ENCODE measurements around the gene LRTM2. TPM values are rescaled to one million over a fixed set of nuclear protein-coding genes. Genes with fewer than 3 reads are reported as not detected.

Gene LRTM2
- total RNA-seq, 4 donors from 2014 or later = not detected

DNA sequence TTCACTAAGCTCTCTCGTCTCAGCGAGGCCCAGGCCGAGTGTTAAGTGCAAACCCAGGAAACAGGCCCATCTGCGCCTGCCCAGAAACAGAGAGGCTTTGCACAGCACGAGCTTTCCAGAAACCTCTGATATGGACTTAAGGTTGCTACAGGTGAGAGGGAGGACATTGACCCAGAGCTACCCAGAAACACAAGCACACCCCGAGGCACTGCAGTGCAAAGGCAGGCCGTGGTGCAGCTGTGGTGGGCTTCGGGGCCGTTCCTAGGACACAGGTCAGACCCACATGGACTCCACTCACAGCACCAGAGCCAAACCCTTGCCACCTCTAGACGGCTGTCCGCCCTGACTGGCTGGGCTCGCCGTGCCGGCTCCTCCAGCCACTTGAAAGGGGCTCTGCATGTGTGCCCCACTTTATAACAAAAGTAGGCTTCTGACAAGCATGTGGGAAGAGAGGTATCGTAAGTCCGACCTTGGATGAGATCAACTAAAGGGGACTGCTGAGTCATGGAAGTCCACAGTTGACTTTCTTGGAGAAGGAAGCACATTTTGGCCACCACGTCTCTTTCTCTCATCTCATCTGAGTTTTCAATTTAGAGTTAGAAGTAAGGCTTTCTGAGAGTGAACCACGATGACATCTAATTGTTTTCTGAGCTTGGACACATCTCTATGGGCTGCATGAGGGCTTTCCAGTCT, 59.9 kb downstream of the LRTM2 start:
- TF ChIP-seq, protein P1, sequence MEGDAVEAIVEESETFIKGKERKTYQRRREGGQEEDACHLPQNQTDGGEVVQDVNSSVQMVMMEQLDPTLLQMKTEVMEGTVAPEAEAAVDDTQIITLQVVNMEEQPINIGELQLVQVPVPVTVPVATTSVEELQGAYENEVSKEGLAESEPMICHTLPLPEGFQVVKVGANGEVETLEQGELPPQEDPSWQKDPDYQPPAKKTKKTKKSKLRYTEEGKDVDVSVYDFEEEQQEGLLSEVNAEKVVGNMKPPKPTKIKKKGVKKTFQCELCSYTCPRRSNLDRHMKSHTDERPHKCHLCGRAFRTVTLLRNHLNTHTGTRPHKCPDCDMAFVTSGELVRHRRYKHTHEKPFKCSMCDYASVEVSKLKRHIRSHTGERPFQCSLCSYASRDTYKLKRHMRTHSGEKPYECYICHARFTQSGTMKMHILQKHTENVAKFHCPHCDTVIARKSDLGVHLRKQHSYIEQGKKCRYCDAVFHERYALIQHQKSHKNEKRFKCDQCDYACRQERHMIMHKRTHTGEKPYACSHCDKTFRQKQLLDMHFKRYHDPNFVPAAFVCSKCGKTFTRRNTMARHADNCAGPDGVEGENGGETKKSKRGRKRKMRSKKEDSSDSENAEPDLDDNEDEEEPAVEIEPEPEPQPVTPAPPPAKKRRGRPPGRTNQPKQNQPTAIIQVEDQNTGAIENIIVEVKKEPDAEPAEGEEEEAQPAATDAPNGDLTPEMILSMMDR (IDR thresholded peaks at IDR 0.05; ENCODE audit: low read depth) = no peak

DNA sequence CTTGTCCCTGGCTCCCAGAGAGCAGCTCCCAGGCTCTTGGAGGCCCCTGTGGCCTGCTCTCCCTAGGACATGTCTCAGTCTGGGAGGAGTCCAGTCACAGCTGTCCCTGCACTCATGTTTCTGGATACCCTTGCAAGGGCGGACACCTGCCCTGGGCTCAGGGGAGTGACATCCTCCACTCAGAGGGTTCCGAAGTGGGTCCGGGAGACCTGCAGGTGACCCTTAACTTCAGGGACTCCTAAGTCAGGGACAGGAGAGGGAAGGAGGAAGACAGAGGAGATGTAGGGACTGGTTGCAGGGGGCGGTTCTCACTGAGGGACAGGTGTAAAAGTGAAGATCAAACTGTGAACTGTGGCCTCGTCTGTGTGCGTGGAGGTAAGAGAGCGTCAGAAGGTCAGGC, 60.5 kb downstream of the LRTM2 start:
- TF ChIP-seq, protein P1 (IDR thresholded peaks at IDR 0.05; ENCODE audit: low read depth) = no peak

DNA sequence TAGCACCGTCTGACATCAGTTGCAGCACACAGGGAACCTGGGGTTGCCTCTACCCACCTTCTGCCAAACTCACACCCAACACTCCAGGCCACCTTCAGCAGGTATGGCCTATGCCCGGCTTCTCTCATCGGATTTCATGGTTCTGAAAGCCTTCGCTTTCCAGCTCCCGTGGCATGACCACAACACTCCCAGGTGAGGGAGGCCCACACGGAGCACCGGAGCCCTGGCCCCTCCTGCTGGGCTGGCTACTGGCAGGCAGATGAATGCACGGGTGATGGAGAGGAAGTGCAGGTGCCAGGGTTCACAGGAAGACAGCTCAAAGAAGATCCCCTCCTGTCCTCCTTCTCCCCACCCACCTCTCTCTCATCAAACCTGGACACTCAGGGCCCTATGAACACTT, 60.9 kb downstream of the LRTM2 start:
- TF ChIP-seq, protein P1 (IDR thresholded peaks at IDR 0.05; ENCODE audit: low read depth) = no peak

DNA sequence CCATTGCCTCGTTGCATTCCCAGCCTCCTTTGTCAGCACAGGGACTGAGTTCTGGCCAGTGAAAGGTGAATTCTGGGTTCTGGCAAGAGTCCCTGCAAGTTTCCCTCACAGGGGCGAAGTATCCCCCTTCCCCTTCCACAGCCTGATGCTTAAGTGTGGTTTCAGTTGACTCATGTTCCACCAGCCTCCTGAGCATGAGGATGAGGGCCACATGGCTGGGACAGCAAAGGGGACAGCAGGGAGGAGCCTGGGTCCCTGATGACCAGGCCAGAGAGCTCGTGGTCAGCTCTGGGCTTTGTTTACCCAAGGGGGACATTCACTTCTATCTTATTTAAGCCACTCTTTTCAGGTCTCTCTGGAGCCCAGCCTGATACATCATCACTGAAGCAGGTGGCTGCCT, 61.6 kb downstream of the LRTM2 start:
- TF ChIP-seq, protein P1 (IDR thresholded peaks at IDR 0.05; ENCODE audit: low read depth) = no peak

DNA sequence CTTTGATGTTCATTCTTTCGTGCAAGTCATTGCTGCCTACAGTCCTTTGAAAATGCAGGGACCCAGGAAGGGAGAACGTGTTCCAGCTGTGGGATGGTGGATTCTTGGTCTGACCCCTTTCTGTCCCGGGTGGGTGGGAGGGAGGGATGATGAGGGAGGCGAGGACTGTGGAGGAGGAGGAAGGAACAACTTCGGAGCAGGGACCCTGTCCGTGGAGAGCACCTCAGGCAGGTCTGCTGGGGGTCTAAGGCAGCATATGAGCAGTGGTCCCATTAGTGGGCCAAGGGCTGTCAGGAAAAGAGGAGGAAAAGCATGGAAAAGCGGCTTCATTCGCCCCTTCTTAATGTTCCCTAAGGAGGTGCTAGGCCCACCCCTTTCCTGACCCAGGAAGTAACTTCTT, 62.0 kb downstream of the LRTM2 start:
- TF ChIP-seq, protein P1 (IDR thresholded peaks at IDR 0.05; ENCODE audit: low read depth) = no peak

DNA sequence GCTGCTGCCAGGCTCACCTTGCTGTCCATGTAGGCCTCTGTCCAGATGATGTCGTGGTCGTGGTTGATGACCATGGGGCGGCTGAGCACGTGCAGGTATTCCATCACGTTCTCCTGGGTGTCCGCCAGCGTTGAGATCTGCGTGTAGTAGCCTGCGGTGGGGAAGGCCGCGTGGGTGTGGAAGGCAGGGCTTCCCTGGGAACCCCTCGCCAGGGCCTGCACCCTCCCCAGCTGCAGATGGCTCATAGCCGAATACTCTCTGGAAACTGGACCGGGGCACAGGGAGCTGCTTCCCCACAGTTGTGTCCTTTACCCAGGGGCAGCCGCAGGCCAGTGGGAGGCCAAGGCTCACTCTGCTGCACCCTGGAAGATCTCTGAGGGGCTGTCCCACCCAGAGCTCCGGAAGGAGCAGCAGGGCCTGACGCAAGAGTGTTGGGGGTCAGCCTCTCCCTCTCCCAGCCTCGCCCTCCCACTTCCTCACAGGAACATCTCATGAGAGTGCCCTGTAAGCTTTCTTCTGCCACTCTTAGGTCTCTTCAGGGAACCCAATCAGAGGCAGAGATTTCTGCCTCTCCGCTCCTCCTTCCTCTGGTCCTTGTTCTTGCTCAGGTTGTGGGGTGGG, 62.6 kb downstream of the LRTM2 start:
- TF ChIP-seq, protein P1 (IDR thresholded peaks at IDR 0.05; ENCODE audit: low read depth) = no peak

DNA sequence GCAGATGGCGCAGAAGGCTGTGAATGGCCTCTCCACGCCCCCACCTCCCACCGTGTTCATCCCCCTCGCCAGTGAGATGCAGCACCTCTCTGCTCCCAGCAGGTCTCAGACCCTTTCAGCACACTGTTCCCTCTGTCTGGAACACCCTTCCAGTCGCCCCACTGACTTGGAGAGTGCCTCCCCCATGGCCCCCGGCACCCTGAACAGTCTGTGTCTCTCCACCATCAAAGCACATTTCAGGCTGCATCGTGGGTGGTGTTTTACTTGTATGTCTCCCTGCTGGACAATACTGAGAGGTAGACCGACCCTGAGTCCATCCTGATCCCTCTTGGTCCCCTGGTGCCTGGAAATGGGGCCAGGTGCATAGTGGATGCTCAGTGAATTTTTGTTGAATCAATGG, 63.1 kb downstream of the LRTM2 start:
- TF ChIP-seq, protein P1 (IDR thresholded peaks at IDR 0.05; ENCODE audit: low read depth) = no peak
